HUES6 (cell line): ENCODE data around the gene CEP350.

ENCODE experiments used
- H3K27ac ChIP-seq: 2 replicates; pipeline ENCODE4 v1.7.0; 2013; ENCODE audit warnings: low read depth, mild to moderate bottlenecking, low read length, inconsistent platforms
- H3K27me3 ChIP-seq: 2 replicates; pipeline ENCODE4 v1.6.1; 2013; ENCODE audit warnings: low read length; ENCODE audit not compliant: control insufficient read depth, insufficient read depth
- H3K36me3 ChIP-seq: 2 replicates; pipeline ENCODE4 v1.6.1; 2013; ENCODE audit warnings: low read length; ENCODE audit not compliant: control insufficient read depth, insufficient read depth
- H3K4me1 ChIP-seq: 2 replicates; pipeline ENCODE4 v1.6.1; 2013; ENCODE audit warnings: low read length; ENCODE audit not compliant: control insufficient read depth, insufficient read depth
- H3K4me3 ChIP-seq: 2 replicates; pipeline ENCODE4 v1.5.1; 2013; ENCODE audit warnings: low read depth, low read length
- H3K9ac ChIP-seq: one replicate; pipeline ENCODE4 v1.6.1; 2013; ENCODE audit warnings: mild to moderate bottlenecking, low read length
- H3K9me3 ChIP-seq: 2 replicates; pipeline ENCODE4 v1.6.1; 2013; ENCODE audit warnings: low read depth, low read length; ENCODE audit not compliant: control insufficient read depth, insufficient read depth

Gene CEP350

DNA sequence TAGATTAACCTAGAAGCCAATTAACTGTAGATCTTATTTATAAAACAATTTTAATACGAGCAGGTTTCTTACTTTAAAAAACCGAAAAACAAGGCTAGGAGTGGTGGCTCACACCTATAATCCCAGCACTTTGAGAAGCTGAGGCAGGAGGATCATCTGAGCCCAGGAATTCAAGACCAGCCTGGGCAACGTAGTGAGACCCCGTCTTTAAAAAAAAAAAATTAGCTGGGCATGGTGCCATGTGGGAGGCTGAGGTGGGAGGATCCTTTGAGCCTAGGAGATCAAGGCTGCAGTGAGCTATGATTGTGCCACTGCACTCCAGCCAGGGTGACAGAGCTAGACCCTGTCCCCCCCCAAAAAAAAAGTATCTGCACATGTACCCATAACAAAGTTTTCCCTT is 110.8 kb downstream of the CEP350 start:
- no peak overlapping the region for H3K9ac ChIP-seq
- no peaks in the 10 kb centered on the region for H3K9me3 ChIP-seq
- no peaks in the 10 kb centered on the region for H3K27me3 ChIP-seq
- no peak overlapping the region for H3K27ac ChIP-seq
- H3K4me3 ChIP-seq = no peak overlapping the region
- peaks cover 72% of the 10 kb centered on the region for H3K36me3 ChIP-seq
- no peaks in the 10 kb centered on the region for H3K4me1 ChIP-seq

DNA sequence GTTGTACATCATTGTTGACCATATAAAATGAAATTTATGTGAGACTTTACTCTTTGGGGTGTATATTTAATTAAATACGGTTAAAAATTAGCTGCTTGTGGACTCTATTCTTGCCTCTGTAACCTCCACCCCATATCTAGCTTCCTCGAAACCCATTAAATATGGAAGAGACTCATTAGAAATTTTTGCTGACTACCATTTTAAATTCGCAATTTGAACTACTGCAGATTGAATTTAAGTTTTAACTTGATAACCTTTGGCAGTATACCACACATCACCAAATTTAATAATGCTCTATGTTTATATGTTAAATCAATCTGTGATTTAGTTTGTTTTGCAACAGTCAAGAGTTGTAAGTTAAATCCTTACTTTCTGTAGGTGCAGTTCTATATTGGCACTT is 111.5 kb downstream of the CEP350 start:
- H3K9me3 ChIP-seq = no peaks in the 10 kb centered on the region
- no peak overlapping the region for H3K27ac ChIP-seq
- H3K36me3 ChIP-seq = peaks cover 75% of the 10 kb centered on the region
- H3K27me3 ChIP-seq = no peaks in the 10 kb centered on the region
- no peak overlapping the region for H3K4me3 ChIP-seq
- H3K9ac ChIP-seq = no peak overlapping the region
- H3K4me1 ChIP-seq = no peaks in the 10 kb centered on the region

DNA sequence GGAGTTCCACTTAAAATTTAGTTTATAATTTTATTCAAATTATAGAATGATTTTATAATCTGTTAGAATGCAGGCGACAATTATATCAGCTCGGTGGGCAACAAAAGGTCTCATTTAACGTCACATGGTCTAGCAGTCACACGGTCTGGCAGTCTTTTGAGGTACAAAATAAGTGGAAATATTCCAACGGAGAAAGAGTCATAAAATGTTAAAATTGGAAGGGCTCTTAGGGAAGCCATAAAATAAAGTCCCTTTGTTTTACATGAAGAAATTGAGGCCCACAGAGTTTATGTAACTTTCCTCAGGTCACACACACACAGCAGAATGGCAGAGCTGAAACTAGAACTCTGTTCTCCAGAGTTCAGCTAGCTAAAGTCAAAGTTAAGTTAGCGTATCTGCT is 115.7 kb downstream of the CEP350 start:
- Histone ChIP-seq H3K36me3 (peaks cover 65% of the 10 kb centered on the region), H3K27me3 (no peaks in the 10 kb centered on the region), H3K4me1 (no peaks in the 10 kb centered on the region)

DNA sequence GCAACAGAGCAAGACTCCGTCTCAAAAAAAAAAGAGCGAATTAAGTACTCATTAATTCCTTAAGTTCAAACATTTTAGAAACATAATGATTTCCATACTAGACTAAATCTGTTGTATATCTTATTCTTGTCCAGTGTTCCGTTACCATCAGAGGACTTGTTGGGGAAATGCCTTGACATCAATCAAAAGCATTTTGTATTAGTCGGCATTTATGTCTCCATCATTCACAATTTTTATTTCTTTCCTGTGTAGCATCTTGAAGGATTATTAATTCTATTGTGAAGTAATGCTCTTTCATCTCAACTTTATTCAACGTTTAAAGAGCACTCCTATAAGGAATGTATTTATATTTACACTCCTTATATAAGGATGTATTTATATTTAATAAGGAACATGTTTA is 117.1 kb downstream of the CEP350 start:
- no peak overlapping the region for H3K9ac ChIP-seq
- H3K27ac ChIP-seq = no peak overlapping the region
- H3K4me3 ChIP-seq = no peak overlapping the region
- peaks cover 61% of the 10 kb centered on the region for H3K36me3 ChIP-seq
- H3K9me3 ChIP-seq = no peaks in the 10 kb centered on the region
- H3K4me1 ChIP-seq = no peaks in the 10 kb centered on the region
- H3K27me3 ChIP-seq = no peaks in the 10 kb centered on the region

More for the DNA sequence above, 115.7 kb downstream of the CEP350 start:
- H3K9me3 ChIP-seq = no peaks in the 10 kb centered on the region
- no peak overlapping the region for H3K9ac ChIP-seq
- no peak overlapping the region for H3K27ac ChIP-seq
- no peak overlapping the region for H3K4me3 ChIP-seq

DNA sequence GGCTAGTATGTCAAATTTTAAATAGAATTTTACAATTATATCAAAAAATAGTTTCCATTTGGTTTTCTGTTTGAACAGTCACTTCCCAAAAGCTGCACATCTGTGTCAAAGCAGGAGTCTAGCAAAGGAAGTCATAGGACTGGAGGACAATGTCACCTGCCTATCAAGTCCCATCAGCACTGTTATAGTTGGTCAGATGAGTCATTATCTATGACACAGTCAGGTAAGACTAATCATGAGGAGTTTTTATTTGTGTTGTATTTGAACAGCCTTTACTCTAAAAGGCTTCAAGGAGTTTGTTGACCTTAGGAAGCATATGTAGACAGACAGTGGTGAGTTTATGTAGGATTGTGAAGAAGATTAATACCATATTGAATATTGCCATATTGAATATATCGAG is 125.8 kb downstream of the CEP350 start:
- Histone ChIP-seq H3K4me3 (no peak overlapping the region), H3K4me1 (no peaks in the 10 kb centered on the region), H3K36me3 (peaks cover 51% of the 10 kb centered on the region), H3K27ac (no peak overlapping the region), H3K9me3 (no peaks in the 10 kb centered on the region), H3K9ac (no peak overlapping the region), H3K27me3 (no peaks in the 10 kb centered on the region)

DNA sequence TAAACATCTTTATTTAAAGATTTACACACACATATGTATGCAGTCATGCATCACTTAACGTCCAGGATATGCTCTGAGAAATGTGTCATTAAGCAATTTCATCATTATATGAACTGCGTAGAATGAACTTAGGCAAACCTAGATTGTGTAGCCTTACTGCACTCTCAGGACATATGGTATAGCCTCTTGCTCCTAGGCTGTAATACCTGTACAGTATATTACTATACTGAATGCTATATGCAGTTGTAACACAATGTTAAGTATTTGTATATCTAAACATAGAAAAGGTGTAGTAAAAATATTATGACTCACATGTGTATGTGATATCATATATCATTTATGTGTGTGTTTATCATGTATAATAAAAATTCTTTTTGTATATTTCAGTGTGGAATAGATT is 126.9 kb downstream of the CEP350 start:
- Histone ChIP-seq H3K9ac (no peak overlapping the region), H3K27ac (no peak overlapping the region), H3K4me1 (no peaks in the 10 kb centered on the region), H3K9me3 (no peaks in the 10 kb centered on the region), H3K36me3 (peaks cover 46% of the 10 kb centered on the region), H3K4me3 (no peak overlapping the region), H3K27me3 (no peaks in the 10 kb centered on the region)

DNA sequence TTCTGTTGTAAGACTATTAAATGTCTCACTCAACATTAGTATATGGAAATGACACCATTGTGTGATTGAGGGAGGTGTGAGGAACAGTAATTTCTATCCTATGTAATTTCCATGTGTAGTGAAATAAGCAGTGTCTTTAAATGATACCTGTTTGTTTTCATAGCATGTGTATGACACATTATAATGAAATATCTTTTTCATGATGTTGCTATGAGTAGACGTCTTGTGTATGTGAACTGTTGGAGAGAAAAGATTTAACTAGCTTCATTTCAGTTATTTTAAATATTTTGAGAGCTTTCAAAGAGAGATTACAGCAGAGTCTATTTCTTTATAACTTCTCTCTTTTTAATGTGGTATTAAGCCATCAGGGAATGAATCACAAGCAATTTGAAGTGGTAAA is 128.6 kb downstream of the CEP350 start:
- Histone ChIP-seq H3K4me1 (no peaks in the 10 kb centered on the region), H3K27ac (no peak overlapping the region), H3K27me3 (no peaks in the 10 kb centered on the region), H3K36me3 (peaks cover 34% of the 10 kb centered on the region), H3K4me3 (no peak overlapping the region), H3K9me3 (no peaks in the 10 kb centered on the region), H3K9ac (no peak overlapping the region)

DNA sequence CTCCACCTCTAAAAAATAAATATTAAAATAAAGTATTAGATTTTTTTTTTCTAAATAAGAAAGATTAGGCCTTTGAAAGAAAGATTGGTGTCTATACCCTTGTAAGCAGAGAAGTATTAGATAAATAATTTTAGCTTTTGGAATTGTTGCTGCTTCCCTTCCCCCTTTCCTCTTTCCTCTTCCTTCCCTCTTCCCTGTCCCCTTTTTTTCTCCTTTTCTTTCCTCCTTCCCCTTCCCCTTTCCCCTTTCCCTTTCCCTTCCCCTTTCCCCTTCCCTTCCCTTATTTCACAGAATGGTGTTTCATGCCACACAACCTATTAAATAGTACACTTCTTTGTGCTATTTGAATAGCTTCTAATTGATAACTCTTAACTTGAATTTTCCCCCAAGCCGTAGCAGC is 130.3 kb downstream of the CEP350 start:
- Histone ChIP-seq H3K27ac (no peak overlapping the region), H3K4me3 (no peak overlapping the region), H3K36me3 (peaks cover 39% of the 10 kb centered on the region), H3K4me1 (no peaks in the 10 kb centered on the region), H3K9me3 (no peaks in the 10 kb centered on the region), H3K9ac (no peak overlapping the region), H3K27me3 (no peaks in the 10 kb centered on the region)

DNA sequence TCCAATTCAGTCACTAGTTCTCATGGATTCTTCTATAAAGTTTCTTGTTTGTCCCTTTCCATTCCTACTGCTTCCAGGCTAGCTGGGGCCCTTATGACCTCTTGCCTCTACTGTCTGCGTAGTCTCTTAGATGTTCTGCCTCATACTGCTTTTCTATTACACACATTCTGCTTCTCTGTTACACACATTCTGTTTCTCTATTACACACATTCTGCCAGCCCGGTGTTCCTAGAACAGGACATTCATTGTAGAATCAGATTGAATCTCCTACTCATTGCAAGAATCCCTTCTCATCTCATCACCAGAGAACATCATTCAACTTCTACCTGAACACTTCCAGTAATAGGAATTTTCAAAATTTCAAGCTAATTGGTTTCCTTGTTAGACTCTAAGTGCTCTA is 130.7 kb downstream of the CEP350 start:
- H3K36me3 ChIP-seq = peaks cover 41% of the 10 kb centered on the region
- H3K27ac ChIP-seq = no peak overlapping the region

DNA sequence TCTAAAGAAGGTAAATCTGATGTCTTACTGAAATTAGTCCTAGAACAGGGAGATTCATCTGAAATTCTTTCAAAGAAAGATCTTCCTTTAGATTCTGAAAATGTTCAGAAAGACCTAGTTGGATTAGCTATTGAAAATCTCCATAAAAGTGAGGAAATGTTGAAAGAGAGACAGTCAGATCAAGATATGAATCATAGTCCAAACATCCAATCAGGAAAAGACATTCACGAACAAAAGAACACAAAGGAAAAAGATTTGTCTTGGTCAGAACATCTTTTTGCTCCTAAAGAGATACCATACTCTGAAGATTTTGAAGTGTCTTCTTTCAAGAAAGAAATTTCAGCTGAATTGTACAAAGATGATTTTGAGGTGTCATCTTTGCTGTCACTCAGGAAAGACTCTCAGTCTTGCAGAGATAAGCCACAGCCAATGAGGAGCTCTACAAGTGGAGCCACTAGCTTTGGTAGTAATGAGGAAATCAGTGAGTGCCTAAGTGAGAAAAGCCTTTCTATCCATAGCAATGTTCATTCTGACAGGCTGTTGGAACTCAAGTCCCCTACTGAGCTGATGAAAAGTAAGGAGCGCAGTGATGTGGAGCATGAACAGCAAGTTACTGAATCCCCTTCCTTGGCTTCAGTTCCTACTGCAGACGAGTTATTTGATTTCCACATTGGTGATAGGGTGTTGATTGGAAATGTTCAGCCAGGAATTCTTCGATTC is 138.5 kb downstream of the CEP350 start:
- Histone ChIP-seq H3K27me3 (no peaks in the 10 kb centered on the region), H3K27ac (no peak overlapping the region), H3K4me1 (no peaks in the 10 kb centered on the region), H3K9me3 (no peaks in the 10 kb centered on the region), H3K4me3 (no peak overlapping the region), H3K9ac (no peak overlapping the region), H3K36me3 (peaks cover 81% of the 10 kb centered on the region)

More for the DNA sequence above, 130.7 kb downstream of the CEP350 start:
- Histone ChIP-seq H3K4me1 (no peaks in the 10 kb centered on the region), H3K9ac (no peak overlapping the region), H3K4me3 (no peak overlapping the region), H3K9me3 (no peaks in the 10 kb centered on the region), H3K27me3 (no peaks in the 10 kb centered on the region)

DNA sequence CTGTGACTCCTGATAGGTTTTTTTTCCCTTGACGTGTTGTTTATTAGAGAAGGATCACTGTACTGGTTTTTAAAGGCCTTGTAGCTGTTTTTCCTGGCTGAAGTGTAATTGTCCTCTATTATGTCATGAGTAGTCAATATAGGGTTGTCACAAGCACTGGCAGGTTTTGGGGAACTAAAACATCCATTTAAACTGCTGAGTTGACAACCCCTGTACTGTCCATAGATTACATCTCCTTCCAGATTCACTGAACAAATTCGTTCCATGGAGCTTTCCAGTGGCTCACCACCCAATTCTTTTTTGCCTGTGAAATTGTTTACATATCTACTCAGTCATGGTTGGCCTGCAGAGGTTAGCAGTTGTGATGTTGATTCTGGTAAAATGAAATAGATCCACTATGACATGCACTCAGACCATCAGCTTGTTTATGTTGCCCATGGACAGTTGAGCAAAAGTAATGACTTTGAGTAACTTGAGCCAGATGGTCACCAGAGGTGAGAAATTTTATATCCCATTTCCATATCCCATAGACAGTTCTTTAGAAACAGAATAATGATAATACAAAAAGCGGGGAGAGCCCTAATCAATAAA is 140.2 kb downstream of the CEP350 start:
- Histone ChIP-seq H3K4me1 (no peaks in the 10 kb centered on the region), H3K27ac (no peak overlapping the region), H3K9ac (no peak overlapping the region), H3K9me3 (no peaks in the 10 kb centered on the region), H3K36me3 (peaks cover 80% of the 10 kb centered on the region), H3K27me3 (no peaks in the 10 kb centered on the region), H3K4me3 (no peak overlapping the region)
